HepG2 (cell line): ENCODE data around the gene WFDC12. TPM values are rescaled to one million over a fixed set of nuclear protein-coding genes. Genes with fewer than 3 reads are reported as not detected.

Experiments
- CHD4 ChIP-seq: fragments of 200-600 bp; sonication (generic); IDR thresholded peaks from 2 replicates; pipeline ENCODE4 v1.7.0; 2017; ENCODE audit warnings: mild to moderate bottlenecking, low read length, borderline replicate concordance
- ELF1 ChIP-seq: sonication (generic); formaldehyde crosslinking; IDR thresholded peaks from 2 replicates; pipeline ENCODE4 v1.4.0; 2020; ENCODE audit warnings: missing genetic modification reagents
- EP300 ChIP-seq, 3 experiments: sonication (generic) in 1 of 3; formaldehyde crosslinking in 1 of 3; IDR thresholded peaks; 2 replicates each; pipeline versions ENCODE4 v1.5.1 to v1.6.1; 2011 to 2020; ENCODE audit warnings: low read depth in 2 of 3, low read length in 2 of 3, borderline replicate concordance in 1 of 3, improper control_type of control experiment in 1 of 3, mild to moderate bottlenecking in 1 of 3, missing genetic modification reagents in 1 of 3, moderate library complexity in 1 of 3
- HDAC1 ChIP-seq: sonication (generic); formaldehyde crosslinking; IDR thresholded peaks from 2 replicates; pipeline ENCODE4 v1.5.1; 2020; ENCODE audit warnings: mild to moderate bottlenecking, missing genetic modification reagents
- HOXA3 ChIP-seq: sonication (generic); formaldehyde crosslinking; IDR thresholded peaks from 2 replicates; pipeline ENCODE4 v1.5.0; 2020; ENCODE audit warnings: missing genetic modification reagents
- NCOA2 ChIP-seq: sonication (generic); formaldehyde crosslinking; IDR thresholded peaks from 2 replicates; pipeline ENCODE4 v1.8.0; 2022; ENCODE audit warnings: inconsistent platforms
- POGZ ChIP-seq: sonication (generic); formaldehyde crosslinking; IDR thresholded peaks from 2 replicates; pipeline ENCODE4 v1.4.0; 2020; ENCODE audit warnings: mild to moderate bottlenecking, missing genetic modification reagents
- ZIK1 ChIP-seq: sonication (generic); formaldehyde crosslinking; IDR thresholded peaks from 2 replicates; pipeline ENCODE4 v1.5.0; 2020; ENCODE audit warnings: mild to moderate bottlenecking, low read depth, missing genetic modification reagents, borderline replicate concordance
- ZNF121 ChIP-seq: sonication (generic); formaldehyde crosslinking; IDR thresholded peaks from 2 replicates; pipeline ENCODE4 v1.5.0; 2020; ENCODE audit warnings: mild to moderate bottlenecking, missing genetic modification reagents
- ZNF232 ChIP-seq: sonication (generic); formaldehyde crosslinking; IDR thresholded peaks from 2 replicates; pipeline ENCODE4 v1.4.0; 2020; ENCODE audit warnings: missing genetic modification reagents, borderline replicate concordance
- ZNF567 ChIP-seq: sonication (generic); formaldehyde crosslinking; IDR thresholded peaks from 2 replicates; pipeline ENCODE4 v1.8.1; 2023; ENCODE audit warnings: mild to moderate bottlenecking, missing genetic modification reagents, borderline replicate concordance
- ZNF670 ChIP-seq: sonication (generic); formaldehyde crosslinking; IDR thresholded peaks from 2 replicates; pipeline ENCODE4 v1.8.0; 2022; ENCODE audit warnings: mild to moderate bottlenecking, missing genetic modification reagents, borderline replicate concordance
- ZNF709 ChIP-seq: sonication (generic); formaldehyde crosslinking; IDR thresholded peaks from 2 replicates; pipeline ENCODE4 v1.5.0; 2020; ENCODE audit warnings: mild to moderate bottlenecking, missing genetic modification reagents
- ZNF841 ChIP-seq: sonication (generic); formaldehyde crosslinking; IDR thresholded peaks from 2 replicates; pipeline ENCODE4 v1.8.1; 2023; ENCODE audit warnings: missing genetic modification reagents, borderline replicate concordance
- polyA plus RNA-seq, 8 experiments: library from polyadenylated mRNA; depleted of rRNA in 3 of 8; stranded (reverse) in 7 of 8; unstranded in 1 of 8; fragments of >200 nt; fragmentation: Illumina TruSeq in 4 of 8; extraction: Trizol in 4 of 8; gene quantifications; 2 replicates each; pipeline versions ENCODE4 v1.2.1 to v1.2.3, GENCODE V29; 2011 to 2016; ENCODE audit warnings: low read depth in 4 of 8, missing spikeins in 1 of 8, mixed read lengths in 1 of 8; ENCODE audit not compliant: insufficient read depth in 1 of 8
- total RNA-seq, 5 experiments: library from RNA; depleted of rRNA; stranded (reverse); fragments of >200 nt; fragmentation: Illumina TruSeq; extraction: Trizol; gene quantifications; 2 replicates each; pipeline ENCODE4 v1.2.3, GENCODE V29; 2016; ENCODE audit warnings: low read depth in 1 of 5
- TF ChIP-seq, protein P1 (sequence below): IDR thresholded peaks from 2 replicates; pipeline ENCODE4 v1.6.1; 2016; ENCODE audit warnings: missing compliant biosample characterization, missing genetic modification reagents, borderline replicate concordance
- TF ChIP-seq, protein P2 (sequence below): sonication (generic); formaldehyde crosslinking; IDR thresholded peaks from 2 replicates; pipeline ENCODE4 v1.8.1; 2023; ENCODE audit warnings: mild to moderate bottlenecking, missing genetic modification reagents
- TF ChIP-seq, protein P3 (sequence below): sonication (generic); formaldehyde crosslinking; IDR thresholded peaks from 2 replicates; pipeline ENCODE4 v1.4.0; 2020; ENCODE audit warnings: missing genetic modification reagents
- TF ChIP-seq, protein P4 (sequence below): IDR thresholded peaks from 2 replicates; pipeline ENCODE4 v1.6.1; 2016; ENCODE audit warnings: low read depth, control low read depth
- TF ChIP-seq, protein P5 (sequence below): IDR thresholded peaks from 2 replicates; pipeline ENCODE4 v1.6.1; 2012; ENCODE audit warnings: inconsistent platforms
- TF ChIP-seq, protein P6 (sequence below): IDR thresholded peaks from 2 replicates; pipeline ENCODE4 v1.4.0; 2020; ENCODE audit warnings: mild to moderate bottlenecking, missing genetic modification reagents

The WFDC12 gene
- total and polyA plus RNA-seq, 2 of the 13 experiments (the other 11 are each of a cell fraction or from before 2014, with no cell fraction given) = not detected

DNA sequence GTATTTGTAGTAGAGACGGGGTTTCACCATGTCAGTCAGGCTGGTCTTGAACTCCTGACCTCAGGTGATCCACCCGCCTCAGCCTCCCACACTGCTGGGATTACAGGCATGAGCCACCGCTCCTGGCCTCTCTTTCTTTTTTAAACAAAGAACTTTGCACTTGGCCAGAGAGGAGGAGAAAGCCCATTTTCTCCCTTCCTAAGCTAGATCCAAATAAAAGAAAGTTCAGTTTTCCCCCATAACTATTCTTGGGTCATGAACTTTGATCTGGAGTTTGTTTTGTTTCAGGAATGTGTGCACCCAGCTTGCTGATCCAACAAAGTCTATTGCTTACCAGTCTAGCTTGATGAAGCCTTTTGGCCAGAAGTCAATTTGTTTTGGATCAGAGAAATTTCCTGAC is 46.7 kb downstream of the WFDC12 start (continued):
- TF ChIP-seq, protein P1, sequence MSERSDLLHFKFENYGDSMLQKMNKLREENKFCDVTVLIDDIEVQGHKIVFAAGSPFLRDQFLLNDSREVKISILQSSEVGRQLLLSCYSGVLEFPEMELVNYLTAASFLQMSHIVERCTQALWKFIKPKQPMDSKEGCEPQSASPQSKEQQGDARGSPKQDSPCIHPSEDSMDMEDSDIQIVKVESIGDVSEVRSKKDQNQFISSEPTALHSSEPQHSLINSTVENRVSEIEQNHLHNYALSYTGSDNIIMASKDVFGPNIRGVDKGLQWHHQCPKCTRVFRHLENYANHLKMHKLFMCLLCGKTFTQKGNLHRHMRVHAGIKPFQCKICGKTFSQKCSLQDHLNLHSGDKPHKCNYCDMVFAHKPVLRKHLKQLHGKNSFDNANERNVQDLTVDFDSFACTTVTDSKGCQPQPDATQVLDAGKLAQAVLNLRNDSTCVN = peak; percentile 86; the same call in 1 of the 2 replicates
- TF ChIP-seq, protein P2, sequence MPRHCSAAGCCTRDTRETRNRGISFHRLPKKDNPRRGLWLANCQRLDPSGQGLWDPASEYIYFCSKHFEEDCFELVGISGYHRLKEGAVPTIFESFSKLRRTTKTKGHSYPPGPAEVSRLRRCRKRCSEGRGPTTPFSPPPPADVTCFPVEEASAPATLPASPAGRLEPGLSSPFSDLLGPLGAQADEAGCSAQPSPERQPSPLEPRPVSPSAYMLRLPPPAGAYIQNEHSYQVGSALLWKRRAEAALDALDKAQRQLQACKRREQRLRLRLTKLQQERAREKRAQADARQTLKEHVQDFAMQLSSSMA (CRISPR knock-in tag) = no peak
- TF ChIP-seq HOXA3 (CRISPR knock-in tag) (peak; percentile 68; the same call in 1 of the 2 replicates), HDAC1 (CRISPR knock-in tag) (peak; percentile 66; the same call in 1 of the 2 replicates), POGZ (peak; percentile 83; the same call in 1 of the 2 replicates), CHD4 (peak; percentile 53; the same call in 1 of the 2 replicates), ZNF670 (CRISPR knock-in tag) (no peak), ZNF841 (CRISPR knock-in tag) (no peak), ZNF232 (CRISPR knock-in tag) (no peak), ZNF121 (CRISPR knock-in tag) (0 out of 2 replicates have a peak, but pooled peaks have one; percentile 9), ELF1 (CRISPR knock-in tag) (no peak), ZNF567 (CRISPR knock-in tag) (no peak), NCOA2 (CRISPR knock-in tag) (peak; percentile 71), ZNF709 (CRISPR knock-in tag) (0 out of 2 replicates have a peak, but pooled peaks have one; percentile 25), ZIK1 (no peak), EP300 (IDR thresholded peaks at IDR 0.05; ENCODE audit: low read depth in 2 of 2, low read length in 2 of 2) (peak in 1 of 2 experiments; percentile 39; a peak in 2 of 4 replicates), EP300 (CRISPR knock-in tag; IDR thresholded peaks at IDR 0.05; ENCODE audit: borderline replicate concordance) (no peak)
- TF ChIP-seq, protein P3, sequence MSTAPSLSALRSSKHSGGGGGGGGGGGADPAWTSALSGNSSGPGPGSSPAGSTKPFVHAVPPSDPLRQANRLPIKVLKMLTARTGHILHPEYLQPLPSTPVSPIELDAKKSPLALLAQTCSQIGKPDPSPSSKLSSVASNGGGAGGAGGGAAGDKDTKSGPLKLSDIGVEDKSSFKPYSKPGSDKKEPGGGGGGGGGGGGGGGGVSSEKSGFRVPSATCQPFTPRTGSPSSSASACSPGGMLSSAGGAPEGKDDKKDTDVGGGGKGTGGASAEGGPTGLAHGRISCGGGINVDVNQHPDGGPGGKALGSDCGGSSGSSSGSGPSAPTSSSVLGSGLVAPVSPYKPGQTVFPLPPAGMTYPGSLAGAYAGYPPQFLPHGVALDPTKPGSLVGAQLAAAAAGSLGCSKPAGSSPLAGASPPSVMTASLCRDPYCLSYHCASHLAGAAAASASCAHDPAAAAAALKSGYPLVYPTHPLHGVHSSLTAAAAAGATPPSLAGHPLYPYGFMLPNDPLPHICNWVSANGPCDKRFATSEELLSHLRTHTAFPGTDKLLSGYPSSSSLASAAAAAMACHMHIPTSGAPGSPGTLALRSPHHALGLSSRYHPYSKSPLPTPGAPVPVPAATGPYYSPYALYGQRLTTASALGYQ (CRISPR knock-in tag) = no peak; the same call in 1 of the 2 replicates
- TF ChIP-seq, protein P4, sequence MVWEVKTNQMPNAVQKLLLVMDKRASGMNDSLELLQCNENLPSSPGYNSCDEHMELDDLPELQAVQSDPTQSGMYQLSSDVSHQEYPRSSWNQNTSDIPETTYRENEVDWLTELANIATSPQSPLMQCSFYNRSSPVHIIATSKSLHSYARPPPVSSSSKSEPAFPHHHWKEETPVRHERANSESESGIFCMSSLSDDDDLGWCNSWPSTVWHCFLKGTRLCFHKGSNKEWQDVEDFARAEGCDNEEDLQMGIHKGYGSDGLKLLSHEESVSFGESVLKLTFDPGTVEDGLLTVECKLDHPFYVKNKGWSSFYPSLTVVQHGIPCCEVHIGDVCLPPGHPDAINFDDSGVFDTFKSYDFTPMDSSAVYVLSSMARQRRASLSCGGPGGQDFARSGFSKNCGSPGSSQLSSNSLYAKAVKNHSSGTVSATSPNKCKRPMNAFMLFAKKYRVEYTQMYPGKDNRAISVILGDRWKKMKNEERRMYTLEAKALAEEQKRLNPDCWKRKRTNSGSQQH (CRISPR knock-in tag) = no peak
- TF ChIP-seq, protein P5, sequence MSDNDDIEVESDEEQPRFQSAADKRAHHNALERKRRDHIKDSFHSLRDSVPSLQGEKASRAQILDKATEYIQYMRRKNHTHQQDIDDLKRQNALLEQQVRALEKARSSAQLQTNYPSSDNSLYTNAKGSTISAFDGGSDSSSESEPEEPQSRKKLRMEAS = peak; percentile 34; the same call in 1 of the 2 replicates
- TF ChIP-seq, protein P6, sequence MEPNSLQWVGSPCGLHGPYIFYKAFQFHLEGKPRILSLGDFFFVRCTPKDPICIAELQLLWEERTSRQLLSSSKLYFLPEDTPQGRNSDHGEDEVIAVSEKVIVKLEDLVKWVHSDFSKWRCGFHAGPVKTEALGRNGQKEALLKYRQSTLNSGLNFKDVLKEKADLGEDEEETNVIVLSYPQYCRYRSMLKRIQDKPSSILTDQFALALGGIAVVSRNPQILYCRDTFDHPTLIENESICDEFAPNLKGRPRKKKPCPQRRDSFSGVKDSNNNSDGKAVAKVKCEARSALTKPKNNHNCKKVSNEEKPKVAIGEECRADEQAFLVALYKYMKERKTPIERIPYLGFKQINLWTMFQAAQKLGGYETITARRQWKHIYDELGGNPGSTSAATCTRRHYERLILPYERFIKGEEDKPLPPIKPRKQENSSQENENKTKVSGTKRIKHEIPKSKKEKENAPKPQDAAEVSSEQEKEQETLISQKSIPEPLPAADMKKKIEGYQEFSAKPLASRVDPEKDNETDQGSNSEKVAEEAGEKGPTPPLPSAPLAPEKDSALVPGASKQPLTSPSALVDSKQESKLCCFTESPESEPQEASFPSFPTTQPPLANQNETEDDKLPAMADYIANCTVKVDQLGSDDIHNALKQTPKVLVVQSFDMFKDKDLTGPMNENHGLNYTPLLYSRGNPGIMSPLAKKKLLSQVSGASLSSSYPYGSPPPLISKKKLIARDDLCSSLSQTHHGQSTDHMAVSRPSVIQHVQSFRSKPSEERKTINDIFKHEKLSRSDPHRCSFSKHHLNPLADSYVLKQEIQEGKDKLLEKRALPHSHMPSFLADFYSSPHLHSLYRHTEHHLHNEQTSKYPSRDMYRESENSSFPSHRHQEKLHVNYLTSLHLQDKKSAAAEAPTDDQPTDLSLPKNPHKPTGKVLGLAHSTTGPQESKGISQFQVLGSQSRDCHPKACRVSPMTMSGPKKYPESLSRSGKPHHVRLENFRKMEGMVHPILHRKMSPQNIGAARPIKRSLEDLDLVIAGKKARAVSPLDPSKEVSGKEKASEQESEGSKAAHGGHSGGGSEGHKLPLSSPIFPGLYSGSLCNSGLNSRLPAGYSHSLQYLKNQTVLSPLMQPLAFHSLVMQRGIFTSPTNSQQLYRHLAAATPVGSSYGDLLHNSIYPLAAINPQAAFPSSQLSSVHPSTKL (CRISPR knock-in tag) = peak; percentile 90
